ENCODE measurements around the gene HINFP.
"Not testable (repeated sequence)": the region's sequence is repeated elsewhere in the genome, so short reads cannot be mapped to it uniquely, and the experiment has no call there.

HINFP gene

DNA sequence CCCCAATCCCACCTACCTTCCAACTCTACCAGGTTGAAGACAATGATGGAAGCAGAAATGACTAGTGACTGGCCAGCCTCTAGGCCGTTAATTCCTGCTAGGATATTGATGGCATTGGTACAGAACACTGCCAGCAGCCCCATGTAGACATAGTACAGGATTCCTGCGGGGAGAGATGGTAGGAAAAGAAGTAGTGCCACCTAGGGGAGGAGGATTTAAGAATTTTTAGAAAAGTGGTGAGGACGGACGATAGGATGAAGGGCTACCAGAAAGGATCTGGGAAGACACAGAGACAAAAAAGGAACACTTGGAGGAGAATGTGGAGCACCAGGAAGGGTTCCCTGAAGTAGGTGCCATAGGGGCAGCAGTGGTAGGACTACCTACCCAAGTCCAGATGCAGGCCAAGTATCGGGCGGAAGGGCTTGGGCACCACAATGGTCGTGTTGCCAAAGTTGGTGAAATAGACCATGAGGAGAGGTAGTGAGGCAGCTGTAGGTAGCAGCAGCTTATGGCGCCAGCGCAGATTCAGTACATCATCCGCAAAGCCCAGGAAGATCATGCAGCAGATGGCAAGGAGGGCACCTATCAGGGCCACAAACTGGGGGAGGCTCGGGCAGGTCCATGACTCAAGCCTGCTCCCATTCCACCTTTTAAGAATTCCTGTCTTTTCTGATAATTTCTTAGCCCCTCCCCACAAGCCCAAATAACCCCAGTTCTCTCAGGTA, 21.0 kb upstream of the HINFP start:
- peak; percentile 20 for DNase-seq (ENCODE audit: low read depth, low spot score)

DNA sequence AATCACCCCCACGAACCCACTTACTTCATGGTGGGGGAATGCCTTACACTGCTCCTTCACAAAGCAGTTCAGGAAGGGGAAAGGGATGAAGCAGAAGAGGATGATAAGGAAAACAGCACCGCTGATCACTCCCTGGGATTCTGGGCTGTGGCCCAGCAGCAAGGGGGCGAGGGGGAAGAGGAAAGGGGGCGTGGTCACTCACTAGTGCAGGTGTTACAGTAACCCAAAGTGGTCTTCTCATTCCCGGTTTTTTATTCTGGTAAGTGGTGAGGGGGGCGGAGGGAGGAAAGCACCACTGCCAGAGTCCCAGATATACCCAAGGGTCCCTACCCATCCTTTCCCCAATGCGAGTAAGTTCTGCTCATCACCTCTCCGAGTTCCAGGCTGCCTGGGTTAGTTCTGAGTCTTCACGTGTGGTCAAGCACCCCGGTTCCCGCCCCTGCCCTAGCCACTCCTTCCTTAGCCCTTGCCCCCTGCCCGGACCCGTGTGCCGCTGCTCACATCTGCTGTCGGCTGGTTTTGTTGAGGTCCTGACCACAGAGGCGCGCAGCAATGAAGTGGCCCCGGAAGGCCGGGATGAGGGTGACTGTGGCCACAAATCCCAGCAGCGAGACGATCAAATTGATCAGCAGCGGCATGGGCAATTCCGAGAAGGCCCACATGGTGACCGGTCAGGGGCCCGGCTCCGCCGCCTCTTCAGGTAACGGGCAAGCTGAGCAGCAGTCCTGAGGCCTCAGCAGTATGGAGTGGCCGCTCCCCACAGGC, 20.2 kb upstream of the HINFP start:
- peak; percentile 8 for DNase-seq (ENCODE audit: low read depth, low spot score)

DNA sequence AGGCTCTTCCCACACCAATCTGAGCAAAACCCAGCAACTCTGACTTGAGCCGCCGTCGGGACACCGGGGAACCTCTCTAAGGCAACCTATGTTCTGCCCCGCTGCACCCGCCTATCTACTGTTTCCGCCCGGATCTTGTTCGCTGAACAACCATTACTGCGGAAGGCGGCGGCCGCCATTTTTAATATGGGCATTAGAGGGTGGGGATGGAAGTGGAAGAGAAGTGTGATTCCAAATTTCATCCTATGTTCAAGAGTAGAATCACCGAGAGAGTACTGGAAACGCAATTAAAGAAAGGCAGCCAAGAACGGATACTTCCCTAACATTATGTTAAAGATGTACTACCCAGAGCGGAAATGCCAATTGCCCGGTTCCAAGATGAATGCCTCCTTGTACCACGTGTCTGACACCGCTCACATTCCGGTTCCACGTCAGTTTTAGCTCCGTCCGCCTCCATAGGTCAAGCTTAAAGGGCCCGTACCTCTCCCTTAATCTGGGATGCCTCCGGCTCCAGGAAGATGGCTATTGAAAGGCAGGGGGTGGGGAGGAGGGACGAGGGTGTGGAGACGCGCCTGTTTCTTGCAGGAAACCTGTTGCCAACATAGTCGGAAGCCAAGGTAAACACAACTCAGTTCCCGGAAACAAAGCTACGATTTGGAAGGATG, 19.5 kb upstream of the HINFP start, which contains the start of gene DPAGT1:
DPAGT1 (minus strand) TSS at position 95 of the 665 bp plus-strand sequence. CDS start 198 bp downstream, outside the sequence.
- DNase-seq (ENCODE audit: low read depth, low spot score): peak; percentile 97

DNA sequence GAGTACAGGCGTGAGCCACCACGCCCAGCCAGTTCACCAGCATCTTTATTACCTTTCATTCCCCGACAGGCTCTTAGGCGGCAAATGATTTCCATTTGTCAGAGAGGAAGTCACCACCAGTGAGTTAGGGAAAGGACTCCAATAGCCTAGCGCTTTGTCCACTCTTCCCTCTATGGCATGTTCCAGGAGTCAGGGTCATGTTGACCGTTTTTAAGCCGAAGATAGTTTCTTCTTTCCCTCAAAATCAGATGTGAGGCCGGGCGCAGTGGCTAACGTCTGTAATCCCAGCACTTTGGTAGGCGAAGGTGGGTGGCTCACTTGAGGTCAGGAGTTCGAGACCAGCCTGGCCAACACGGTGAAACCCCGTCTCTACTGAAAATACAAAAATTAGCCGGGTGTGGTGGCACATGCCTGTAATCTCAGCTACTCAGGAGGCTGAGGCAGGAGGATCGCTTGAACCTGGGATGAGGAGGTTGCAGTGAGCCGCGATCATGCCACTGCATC, 18.2 kb upstream of the HINFP start:
- not testable (repeated sequence) for DNase-seq (ENCODE audit: low read depth, low spot score)

GRCh38 chr11:119103793-119104192, 17.6 kb upstream of the HINFP start:
- DNase-seq (ENCODE audit: low read depth, low spot score): no peak

DNA sequence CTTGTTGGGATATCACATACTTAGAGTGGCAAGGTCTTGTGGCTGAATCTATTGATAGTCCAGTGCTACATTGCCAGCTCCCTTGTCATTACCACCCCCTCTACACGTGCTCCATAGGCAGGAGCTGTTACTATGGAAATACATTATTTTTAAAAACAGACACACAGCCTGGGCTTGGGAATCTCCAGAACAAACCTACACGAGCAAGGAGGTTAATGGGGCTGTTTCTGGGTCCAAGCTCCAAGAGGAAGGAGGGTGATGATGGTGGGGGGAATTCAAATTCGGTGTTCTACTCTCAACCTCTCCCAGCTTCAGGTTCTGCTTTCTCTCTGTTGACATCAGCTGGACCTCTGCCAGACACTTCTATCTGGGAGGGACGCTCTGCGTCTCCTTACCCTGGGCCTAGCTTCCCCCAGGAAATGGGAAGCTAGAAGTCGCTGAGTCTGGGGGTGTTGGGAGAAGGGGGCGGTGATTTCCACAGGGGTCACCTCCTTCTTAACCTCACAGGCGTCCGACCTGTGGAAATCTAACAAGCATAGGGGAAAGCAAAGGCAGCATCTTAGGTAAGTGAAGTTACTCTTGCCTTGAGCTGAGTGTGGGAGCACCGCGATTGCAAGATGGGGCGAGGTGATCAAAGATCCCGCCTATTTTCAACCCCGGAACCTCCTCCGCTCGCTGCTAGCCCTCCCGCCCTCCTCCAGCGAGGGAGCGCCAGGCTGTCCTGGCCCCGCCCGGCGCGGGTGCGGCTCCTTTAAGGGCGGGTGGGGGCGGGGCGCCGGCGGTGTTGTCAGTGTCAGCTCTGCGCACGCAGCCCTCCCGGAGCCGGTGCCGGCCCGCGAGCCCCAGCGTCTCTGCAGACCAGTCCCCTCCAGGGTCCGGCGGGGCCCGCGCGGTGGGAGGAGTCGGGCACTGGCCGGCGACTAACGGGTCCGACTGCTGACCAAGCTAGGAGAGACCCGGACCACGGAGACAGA, 14.5 kb upstream of the HINFP start, which contains the start of gene C2CD2L:
C2CD2L (plus strand) TSS at position 781 of the 974 bp plus-strand sequence. CDS start 398 bp downstream, outside the sequence.
- peak; percentile 84 for DNase-seq (ENCODE audit: low read depth, low spot score)

- DNase-seq (ENCODE audit: low read depth, low spot score): no peak
Observed at GRCh38 chr11:119107538-119108145, 13.7 kb upstream of the HINFP start.

DNA sequence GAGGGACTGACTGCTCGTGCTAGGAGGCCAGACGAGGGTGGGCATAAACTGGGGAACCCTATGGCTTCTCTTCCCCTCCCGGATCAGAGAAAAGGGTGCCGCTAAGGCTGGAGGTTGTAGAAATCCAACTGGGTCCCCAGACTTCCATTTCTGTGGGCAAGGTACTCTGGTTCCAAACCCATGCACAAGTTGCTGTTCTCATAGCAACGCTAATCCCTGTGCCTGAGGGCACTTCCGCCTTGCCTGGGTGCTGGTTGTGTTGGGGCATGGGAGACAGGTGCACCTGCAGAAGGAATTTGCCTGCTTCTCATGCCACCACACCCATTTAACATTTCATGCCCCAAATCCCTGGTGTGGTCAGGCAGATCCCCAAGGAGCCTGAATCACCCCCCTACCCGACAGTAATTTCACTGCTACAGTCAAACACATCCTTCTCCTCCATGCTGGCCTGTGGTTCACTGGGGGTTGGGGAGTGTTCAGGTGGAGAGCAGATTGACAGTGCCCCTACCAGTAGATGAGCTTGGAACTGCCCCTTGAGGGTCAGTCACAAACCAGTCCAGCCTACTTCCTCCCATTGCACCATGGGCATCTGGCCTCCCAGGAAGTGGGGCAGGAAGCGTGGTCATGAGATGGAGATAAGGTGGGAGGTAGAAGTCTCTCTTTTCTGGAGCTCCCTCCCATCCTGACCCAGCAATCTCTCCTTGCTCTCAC, 13.1 kb upstream of the HINFP start:
- DNase-seq (ENCODE audit: low read depth, low spot score): peak; percentile 76

DNA sequence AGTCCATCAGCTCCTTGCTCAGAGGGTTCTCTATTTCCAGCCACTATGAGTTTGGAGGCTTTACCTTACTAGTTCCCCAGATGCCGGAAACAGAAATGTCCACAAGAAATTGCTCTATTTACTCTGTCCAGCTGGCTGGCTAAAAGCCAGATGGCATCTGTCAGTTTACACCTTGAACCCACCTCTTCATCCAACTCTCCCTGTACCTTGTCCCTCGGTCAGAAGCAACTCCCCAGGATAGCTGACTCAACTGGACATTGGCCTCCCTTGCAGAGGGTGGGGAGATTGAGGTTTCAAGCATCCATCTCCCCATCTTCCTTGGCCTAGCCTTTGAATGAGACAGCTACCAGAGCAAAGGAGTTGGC, 12.5 kb upstream of the HINFP start:
- no peak for DNase-seq (ENCODE audit: low read depth, low spot score)

GRCh38 chr11:119109843-119110242, 11.5 kb upstream of the HINFP start:
- no peak for DNase-seq (ENCODE audit: low read depth, low spot score)

DNA sequence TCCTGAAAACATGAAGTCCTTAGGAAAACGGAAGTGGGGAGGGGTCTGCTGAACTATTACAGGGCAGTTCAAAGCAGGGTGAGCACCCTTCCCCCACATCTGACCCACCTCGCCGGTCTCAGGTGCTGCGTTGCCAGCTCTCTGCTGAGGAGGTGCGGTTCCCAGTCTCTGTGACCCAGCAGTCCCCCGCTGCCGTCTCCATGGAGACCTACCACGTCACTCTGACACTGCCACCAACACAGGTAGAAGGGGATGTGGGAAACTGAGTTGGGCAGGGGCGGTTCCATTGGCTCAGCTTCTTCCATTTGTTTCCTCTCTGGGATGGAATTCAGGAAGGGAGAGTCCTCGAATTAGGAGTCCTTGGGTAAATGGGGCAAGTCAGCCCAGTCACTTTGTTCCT, 10.9 kb upstream of the HINFP start:
- no peak for DNase-seq (ENCODE audit: low read depth, low spot score)

DNA sequence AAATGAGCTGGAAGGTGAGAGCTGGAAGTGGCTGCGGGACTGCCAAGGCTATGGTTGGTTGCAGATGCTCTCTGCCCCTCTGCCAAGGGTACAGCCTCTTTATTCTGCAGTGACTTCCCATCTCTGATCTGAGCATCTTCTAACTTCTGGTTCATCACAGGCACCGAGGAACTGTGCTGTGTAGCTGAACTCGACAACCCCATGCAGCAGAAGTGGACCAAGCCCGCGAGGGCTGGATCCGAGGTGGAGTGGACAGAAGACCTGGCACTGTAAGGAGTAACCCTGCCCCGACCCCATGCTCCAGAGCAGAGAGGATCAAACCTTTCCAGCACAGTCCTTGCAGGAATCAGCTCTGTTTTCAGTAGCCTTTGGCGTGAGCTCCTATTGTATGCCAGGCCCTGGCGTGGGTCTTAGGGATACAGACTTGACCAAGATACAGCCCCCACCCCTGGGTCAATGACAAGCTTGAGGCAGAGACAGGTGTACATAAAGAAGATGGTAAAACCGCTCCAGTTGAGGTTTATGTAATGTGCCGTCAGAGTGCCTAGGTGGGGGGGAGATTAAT, 9.9 kb upstream of the HINFP start:
- no peak for DNase-seq (ENCODE audit: low read depth, low spot score)

DNA sequence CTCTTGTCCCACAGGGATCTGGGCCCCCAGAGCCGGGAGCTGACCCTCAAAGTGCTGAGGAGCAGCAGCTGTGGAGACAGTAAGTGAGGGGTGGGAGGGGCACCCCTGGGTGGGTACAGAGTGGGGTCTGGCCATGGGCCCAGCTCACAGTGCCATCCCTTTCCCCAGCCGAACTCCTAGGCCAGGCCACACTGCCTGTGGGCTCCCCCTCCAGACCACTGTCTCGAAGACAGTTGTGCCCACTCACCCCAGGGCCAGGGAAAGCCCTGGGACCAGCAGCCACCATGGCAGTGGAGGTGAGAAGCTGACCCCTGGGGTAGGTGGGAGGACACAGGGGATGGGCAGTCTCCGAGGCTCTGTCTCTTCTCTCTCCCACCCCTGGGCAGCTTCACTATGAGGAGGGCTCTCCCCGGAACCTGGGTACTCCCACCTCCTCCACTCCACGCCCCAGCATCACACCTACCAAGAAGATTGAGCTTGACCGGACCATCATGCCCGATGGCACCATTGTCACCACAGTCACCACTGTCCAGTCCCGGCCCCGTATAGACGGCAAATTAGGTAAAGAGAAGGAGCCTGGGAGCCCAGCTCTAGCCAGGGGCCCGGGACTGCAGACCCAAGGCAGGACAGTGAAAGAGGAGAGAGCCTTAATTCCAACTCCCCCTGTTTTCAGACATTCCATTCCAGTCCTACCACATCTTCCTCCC, 8.9 kb upstream of the HINFP start:
- no peak for DNase-seq (ENCODE audit: low read depth, low spot score)

GRCh38 chr11:119113716-119114115, 7.7 kb upstream of the HINFP start:
- DNase-seq (ENCODE audit: low read depth, low spot score): no peak

DNA sequence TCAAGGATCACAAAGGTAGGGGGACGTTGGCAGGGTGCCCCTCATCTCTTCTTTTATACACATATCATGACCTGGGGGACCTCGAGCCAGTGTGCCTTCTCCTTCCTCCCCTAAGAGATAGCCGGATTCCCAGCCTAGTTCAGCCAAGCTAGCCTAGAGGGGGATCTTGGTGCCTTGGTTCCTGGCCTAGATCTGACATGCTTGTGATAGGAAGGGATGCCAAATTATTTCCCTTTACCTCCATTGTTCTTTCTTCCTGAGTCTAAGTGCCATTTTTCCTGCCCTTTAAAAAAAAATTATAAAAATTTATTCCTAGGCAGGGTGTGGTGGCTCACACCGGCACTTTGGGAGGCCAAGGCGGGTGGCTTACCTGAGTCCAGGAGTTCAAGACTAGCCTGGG, 7.0 kb upstream of the HINFP start:
- DNase-seq (ENCODE audit: low read depth, low spot score): no peak

- no peak for DNase-seq (ENCODE audit: low read depth, low spot score)
Observed at GRCh38 chr11:119115484-119116234, 5.7 kb upstream of the HINFP start.

- no peak for DNase-seq (ENCODE audit: low read depth, low spot score)
Observed at GRCh38 chr11:119116235-119116594, 5.2 kb upstream of the HINFP start.

DNA sequence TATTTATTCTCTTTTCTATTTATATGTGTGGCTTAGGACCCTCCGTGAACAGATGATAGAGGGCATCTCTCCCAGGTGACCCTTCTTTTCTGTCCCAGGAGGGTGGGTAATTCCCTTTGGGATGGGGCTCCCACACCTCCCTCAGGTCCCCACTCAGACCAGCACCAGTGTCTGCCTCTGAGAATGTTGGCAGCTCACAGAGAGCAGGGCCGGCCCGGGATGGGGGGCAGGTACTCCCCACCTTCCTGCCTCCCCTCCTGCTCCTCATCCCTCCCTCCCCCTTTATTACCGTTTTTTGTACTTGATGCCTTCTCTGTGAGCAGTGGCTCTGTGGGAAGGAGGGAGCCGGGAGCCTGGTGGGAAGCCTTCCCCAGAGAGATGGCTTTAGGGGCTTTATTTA, 4.8 kb upstream of the HINFP start:
- DNase-seq (ENCODE audit: low read depth, low spot score): no peak
